NCI-H1436 (cell line): Measurements from ENCODE around the gene STXBP4.

Experiments used
- DNase-seq: peaks from one replicate; lab custom pipeline; 2025; lab: John Stamatoyannopoulos, UW

The STXBP4 gene

DNA sequence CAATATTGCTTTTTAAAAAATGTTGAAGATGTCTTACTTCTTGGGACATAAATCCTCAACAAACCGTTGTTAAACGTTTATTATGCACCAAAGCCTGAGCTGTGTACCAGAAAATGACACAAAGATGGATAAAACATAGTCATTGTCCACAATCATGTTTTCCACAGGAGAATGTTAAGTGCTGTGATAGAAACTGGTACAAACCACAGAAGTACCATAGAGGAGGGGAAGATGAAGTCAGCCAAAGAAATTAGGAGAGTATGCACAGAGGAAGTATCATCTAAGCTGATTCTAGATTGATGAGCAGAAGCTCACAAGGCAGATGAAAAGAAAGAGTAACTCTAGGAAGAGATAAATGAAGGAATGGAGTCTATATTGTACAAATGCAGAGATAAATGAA, 153.5 kb downstream of the STXBP4 start:
- DNase-seq: no peak

DNA sequence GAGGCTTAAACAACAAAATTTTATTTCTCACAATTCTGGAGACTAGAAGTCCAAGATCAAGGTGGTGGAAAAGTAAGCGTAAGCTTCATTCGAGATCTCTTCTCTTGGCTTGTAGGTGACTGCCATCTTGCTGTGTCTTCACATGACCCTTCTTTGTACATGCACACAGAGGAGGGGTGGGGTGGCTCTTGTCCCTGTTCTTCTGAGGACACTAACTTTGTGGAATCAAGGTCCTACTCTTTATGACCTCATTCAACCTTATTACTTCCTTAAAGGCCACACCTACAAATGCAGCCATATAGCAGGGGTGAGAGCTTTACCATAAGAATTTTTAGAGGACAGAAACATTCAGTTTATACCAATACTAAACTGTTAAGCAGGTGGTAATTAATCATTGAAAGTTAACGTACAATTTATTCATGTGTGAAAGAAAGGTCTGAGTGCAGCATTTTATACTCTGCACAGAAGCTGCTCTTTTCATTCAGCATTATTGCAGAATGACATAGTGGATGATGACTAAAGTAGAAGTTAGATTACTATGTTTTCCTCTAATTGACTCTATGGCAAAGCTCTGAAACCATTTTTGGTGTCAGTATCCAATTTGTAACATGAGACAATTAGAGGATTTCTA, 156.3 kb downstream of the STXBP4 start:
- DNase-seq: no peak

DNA sequence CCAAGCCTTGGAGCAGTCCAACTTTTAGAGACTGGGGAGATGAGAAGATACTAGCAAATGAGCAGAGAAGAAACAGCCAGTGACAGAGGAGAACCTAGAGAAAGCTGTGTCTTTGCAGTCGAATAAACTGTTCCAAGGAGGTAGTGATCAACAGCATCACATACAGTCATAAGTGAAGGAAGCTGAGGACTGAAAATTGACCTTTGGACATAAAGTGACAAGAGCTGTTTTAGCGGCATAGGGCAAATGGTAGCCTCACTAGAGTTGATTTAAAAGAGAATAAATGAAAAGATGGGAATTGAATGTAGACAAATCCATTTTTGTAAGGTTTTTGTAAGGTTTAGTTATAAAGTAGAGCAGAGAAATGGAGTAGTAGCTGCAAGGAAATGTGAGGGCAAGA, 165.0 kb downstream of the STXBP4 start:
- no peak for DNase-seq

DNA sequence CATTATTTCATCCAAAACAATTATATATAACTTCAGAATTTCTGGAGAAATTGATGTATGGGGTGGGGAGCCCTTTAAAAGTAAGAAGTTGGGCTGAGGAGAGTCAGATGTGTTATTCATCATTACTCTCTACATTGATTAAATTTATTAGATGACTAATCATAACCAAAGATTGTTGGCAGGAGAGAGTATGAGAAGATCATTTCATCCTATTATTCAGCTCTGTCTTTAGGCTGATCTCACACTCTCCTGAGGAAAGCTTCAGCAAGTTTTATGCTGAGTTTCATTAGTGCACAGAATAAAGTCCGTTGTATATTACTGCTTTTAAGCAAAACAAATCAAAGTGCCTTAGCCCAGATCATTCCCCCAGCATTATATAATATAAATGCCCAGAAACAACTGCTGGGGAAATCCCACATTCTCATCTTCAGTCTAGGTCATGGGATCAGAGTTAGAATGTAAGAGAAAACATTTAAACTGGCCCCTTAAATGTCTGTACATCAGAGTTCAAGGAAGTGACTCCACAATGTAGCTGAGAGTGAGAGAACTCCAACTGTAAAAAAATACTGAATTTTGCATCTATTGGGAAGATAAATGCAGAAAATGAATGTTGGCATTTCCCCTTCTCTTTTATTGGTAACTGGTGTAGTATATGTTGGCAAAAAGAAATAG, 166.1 kb downstream of the STXBP4 start:
- DNase-seq: no peak

DNA sequence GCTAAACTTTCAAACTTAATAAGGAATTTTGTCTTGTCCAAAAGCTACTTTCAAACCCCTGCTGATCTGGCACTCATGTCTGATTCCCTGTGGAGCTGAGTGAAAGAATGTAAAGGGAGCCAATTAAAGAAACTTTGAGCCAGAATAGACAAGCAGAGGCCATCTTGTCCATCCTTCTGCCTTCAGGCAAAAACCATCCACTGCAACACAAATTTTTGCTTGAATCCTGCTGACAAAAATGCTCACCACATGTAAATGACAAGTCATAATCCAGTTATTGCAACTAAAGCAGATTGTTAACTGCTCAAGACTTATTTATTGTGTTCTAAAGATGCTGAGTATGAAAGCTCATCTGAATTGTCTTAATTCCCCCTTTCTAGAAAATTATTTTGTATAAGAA, 172.2 kb downstream of the STXBP4 start:
- no peak for DNase-seq

DNA sequence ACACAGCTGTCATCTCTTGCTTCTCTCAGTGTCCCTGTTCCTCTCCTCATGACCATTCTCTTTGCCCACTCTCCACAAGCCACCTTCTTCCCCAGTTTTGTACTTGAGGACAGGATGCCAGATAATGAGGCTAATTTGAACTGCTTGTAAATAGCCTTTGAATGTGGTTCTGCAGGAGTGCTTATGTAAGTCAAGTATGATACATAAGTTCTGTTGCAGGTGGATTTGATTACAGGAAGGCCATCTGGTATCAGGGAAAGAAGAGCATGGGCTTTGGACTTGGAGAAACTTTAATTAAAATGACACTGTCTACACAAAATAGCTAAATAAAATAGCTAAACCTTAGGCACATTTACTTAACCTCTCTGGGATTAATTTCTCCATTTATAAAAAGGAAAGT, 176.0 kb downstream of the STXBP4 start:
- peak; percentile 42 for DNase-seq

DNA sequence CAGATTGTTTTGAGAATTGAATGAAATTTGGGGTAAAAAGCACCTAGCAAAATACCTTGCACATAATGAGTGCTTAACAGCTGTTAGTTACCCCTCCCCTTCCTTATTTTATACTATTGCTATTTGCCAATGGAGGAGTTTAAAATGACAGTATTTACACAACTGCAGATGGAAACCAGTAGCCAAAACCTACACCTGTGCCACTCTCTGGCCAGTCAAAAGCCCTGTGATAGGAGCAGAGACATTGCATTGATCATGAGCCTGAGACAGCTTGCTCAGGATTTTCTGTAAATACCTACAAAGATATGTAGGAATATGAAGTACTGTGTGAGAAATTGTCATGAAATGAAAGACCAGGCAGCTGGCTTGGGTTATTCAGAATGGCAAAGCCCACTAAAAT, 180.9 kb downstream of the STXBP4 start:
- no peak for DNase-seq

DNA sequence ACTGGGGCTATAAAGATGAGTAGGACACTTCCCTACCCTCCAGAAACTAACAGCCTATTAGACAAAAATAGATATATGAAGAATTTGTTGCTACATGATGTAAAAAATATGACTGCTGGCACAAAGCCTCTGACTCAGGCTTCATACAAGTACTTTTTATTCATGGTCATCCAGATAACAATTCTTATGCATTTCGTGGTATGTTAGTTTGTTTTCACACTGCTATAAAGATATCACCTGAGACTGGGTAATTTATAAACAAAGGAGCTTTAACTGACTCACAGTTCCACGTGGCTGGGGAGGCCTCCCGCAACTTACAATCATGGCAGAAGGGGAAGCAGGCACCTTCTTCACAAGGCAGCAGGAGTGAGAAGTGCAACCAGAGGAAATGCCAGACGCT, 183.7 kb downstream of the STXBP4 start:
- no peak for DNase-seq

DNA sequence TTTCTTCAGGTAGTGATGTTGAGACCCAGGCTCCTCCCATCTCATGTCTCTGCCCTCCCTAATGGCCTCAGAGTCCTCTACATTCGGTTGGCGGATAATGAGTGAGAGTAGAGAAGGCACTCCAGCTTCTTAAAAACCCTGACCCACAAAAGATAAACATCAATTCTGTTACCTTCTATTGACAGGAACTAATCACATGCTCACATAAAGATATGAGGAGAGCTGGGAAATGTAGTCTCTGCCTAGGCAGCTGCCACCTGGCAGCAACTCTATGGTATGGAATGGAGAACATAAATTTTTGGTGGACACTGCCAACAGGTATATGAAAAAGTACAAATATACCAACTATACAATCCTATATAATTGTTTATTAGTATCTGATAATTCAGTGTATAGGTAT, 185.5 kb downstream of the STXBP4 start:
- peak; percentile 59 for DNase-seq

DNA sequence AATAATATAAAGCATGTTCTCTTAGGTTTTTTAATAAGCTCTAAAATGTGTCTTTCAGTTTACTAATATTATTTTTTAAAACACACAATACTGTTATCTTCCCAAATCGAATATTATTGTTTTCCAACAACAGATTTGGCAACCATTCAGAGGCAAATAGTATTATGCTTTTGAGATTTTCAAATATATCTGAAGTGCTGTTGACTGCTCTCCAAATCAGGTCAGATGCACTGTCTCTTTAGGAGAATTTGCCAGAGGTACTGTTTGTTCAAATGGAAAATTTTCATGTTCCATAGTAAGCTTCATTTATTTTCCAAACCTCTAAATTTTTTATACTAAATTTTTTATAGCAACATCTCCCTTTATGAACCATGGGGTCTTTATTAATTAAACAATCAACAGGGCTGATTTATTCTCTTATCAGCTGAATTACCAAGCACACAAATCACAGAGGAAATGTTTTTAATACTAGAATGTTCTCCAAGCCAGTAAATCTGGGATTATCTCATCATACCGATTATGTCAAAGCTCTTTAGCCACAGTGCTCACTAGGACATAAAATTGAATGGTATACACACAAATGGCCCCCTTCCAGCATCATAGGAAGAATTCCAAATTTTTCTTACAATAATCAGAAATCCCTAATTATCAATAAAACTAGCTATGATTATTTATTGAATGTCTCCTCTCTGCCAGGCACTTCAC, 187.4 kb downstream of the STXBP4 start:
- no peak for DNase-seq

DNA sequence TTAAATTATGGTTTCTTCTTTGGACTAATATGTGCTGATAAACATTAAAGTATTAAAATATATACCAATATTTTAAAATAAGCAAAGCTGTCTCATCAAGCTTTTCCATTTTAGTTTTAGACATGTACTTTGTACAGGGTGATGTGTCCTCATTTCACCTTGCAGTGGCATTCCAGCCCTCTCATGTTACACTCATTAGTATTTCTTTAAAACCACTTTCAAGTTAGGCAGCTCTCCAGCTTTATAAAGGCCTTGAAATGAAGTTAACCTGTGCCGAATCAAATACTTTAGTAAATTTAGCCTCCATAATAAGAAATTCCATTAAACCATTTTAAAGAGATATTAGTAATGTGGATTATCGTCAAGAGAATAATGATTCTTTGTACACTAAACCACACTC, 188.6 kb downstream of the STXBP4 start:
- peak; percentile 25 for DNase-seq

DNA sequence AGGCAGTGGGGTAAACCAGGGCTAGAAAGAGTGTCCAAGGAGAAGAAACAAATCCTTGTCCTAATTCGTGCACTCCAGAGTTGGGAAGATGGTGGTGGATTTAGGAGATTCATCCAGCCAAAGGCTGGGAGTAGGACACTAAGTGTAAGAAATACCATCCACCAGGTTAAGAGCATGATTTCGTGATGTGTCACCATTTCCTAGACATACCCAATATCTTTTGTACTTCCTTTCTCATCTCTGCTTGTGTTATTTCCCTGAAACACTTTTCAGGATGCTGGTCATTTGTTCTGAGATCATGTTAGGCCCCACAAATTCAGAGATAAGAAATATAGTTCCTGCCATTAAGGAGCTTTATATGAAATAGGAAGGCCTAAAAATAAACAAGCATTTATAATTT, 189.9 kb downstream of the STXBP4 start:
- DNase-seq: no peak

DNA sequence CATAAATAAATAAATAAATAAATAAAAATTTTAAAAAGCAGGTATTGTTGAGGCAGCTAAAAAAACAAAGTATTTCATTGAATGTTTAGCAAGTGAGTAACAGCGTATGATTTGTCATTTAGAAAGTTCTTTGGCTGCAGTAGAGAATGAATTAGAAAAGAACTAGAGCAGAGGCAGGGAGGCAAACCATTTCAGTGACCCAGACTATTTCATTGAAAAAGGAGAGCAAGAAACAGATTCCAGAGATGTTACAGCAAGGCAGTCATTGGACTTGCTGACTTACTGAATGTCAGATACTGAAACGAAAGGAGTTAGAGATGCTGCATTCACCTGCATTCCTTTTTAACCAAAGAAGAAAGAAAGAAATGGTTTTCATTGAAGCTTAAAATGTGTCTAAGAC, 190.7 kb downstream of the STXBP4 start:
- no peak for DNase-seq

DNA sequence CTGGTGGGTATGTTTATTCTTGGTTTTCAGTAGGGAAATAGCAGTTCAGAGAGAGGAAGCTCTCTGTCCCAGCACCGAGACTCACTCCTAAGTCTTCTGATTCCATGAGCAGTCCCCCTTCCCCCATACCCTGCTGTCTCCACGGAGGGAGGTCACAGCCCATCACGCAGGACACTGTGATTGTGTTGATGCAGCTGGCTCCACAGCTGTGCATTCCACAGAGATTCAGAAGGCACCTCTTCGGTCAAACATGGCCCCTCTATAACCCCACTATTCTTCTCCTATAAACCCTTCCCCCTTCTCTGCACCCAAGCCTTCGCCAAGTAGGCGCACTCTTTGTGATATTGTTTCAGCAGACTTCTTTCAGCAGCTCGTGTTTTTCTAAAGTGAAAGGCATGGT, 191.9 kb downstream of the STXBP4 start:
- DNase-seq: no peak

DNA sequence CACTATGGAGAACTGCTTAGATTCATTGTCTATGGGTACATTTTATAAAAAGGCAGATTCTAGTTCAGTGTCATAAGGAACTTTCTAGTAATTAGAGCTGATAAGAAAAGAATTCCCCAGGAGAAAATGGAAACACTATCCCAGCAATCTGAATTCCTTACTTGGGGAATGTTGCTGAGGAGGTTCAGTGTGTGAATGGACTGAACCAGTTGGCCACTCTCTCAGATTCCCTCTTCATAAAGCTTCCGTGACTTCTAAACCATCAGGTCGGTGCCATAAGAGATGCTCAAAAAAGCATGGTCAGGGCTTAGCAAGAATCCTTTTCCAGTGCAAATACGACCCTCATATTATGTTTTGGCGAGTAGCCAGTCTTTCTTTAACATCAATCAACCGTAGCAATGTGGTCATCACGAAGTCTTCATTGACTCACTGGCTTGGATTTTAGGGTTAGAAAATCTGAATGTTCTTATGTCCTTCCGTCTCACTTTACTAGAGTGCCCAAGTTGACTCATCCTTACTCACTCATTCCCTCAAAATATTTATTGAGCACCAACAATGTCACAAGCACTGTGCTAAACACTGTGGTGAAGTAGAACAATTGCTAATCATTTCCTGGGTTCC, 193.5 kb downstream of the STXBP4 start:
- no peak for DNase-seq

DNA sequence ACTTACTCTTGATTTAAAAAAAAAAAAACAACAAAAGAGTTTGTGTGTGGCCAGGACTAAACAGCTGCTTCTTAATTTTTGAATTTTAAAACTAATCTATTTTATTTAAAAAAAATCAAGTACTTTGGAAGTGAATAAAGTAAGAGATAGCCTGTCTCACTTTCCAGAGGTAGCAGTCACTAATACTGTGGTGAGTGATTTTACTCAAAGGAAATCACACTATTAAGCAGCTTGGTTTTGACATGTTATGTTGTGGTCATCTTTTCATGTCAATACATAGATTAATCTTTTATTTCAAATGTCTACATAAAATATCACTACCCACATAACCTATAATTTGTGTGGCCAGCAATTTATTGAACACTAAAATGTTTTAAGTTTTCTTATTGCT, 194.0 kb downstream of the STXBP4 start:
- no peak for DNase-seq

DNA sequence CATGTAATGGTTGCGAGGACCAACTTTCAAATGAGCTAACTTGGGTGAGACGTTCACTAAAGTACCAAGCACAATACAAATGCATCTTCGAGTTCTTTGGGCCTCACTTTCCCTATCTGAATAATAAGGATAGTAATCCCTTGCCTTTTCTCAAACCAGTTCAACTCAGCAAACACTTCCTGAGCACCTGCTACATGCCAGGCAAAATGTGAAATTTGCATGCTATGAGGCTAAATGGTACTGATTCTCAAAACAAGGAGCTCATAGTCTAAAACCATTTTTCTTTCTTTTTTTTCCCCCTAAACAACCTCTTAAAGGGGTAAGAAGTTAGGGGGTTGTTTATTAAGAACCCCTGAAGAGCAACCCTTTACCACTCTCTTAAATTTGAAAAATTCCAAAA, 194.8 kb downstream of the STXBP4 start:
- no peak for DNase-seq

DNA sequence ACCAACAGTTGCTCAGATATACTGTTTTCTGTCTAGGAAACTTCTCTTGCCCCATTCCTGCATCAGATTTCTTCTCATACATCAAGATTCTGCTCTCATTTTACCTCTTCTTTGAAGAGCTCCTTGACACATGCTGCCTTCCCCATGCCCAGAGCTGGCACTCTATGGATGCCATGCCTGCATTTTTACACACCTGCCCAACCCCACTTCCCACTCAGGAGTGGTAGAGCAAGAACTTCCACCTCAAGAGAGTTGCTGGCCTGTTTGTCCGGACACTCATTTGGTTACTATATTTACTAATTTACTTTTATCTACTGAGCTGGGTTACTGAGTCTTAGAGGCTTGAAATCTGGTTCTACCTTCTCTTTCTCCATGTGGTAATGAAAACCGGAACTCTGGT, 197.9 kb downstream of the STXBP4 start:
- no peak for DNase-seq

DNA sequence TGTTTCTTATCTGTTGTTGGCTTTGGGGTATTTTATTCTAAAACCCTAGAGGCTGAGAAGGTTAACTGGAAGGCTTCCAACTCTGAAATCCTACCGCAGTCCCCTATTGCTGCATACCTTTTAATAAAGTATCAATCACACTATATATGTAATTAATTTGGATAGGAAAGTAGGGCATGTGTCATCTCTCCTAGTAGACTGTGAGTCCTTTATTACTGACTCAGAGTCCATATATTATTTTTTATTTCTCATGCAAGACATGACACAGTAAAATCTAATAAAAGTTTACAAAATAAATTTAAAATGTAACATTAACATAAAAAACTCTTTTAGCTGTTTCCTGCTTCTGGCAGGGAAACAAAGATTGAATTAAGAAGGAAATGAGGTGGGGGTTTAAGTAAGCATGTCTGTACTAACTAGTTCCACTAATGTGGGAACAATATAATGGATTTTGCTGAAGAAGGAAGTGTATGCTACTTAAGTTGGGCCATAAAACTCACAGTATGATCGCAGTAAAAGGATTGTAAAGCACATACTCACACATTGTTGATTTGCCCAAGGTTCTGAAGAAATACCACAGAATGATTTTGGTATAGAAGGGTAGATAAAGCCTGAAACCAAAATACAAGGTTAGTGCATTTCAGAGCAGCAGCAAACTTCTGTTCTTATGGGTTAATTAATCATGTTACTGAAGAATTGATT, 198.6 kb downstream of the STXBP4 start:
- no peak for DNase-seq

DNA sequence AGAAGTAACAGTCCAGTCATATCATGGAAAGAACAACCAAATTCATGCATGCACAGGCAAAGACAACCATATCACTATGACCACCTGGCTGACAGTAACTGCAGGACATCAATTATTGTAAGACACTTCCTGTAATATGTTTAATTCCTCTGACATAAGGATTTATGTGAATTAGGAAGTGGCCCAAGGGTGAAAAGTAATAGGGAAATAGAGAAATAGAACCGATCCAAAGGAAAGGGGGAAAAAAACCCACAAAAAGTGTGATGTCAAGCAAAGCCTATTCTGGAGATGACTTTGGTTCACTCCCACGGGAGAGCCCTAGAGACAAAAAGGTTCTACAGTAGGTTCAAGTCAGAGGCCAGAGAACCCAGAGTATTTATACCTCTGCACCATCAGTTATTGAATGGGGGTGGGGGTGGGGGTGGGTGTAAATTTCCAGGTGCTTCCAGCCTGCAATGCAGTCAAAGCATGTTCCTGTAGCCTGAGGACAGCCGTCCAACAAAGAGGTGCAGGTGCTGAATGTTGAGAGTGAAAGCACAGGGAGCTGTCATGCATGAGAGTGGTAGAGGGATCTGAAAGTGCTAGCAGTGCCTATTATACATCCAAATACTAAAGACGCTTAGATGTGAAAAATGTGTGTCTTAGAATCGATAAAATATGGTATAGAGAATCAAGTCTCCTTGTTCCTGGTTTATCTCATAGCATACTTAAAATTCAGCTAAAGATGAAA, 200.6 kb downstream of the STXBP4 start:
- no peak for DNase-seq

DNA sequence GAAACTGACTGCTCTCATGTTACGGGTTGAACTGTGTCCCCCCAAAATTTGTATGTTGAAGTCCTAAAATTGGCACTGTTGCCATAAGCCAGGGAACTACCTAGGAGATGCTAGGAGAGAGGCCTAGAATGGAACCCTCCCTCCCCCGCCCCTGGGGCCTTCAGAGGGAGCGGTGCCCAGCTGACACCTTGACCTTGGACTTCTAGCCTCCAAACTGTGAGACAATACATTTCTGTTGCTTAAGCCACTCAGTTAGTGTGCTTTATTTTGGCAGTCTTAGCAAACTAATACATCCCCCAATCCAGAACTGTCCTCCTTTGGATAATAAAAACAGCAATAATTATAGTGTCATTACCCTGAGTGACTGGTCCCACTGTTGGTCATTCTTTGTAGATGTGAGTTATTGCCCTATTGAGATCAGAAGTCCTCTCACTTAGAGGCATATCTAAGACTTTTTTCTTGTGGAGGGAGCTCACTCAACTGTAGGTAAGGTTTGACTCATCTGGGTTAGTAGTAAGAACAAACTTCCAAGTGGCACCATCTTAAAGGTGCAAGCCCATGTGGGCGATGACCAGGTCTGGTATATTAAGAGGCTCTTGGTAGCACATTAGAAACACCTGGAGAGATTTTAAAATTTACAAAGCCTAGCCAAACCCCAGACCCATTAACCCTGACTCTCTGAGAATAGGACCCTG, 203.2 kb downstream of the STXBP4 start:
- no peak for DNase-seq
